Keratinocyte (primary cell): ENCODE measurements around the gene BRICD5. TPM values are rescaled to one million over a fixed set of nuclear protein-coding genes. Genes with fewer than 3 reads are reported as not detected.

ENCODE experiments used
- DNase-seq: peaks from one replicate; pipeline ENCODE4 v3.0.0-alpha.2; 2011; ENCODE audit warnings: low read depth, missing footprints, low spot score
- FAIRE-seq: peaks from 2 replicates; lab custom pipeline; 2011; peaks lifted over from hg19 to GRCh38; lab: Jason Lieb, UNC
- H2AFZ ChIP-seq: 2 replicates; pipeline ENCODE4 v1.6.0; 2012; ENCODE audit warnings: low read length, control low read depth, inconsistent platforms; ENCODE audit not compliant: control insufficient read depth
- H3K27ac ChIP-seq: 2 replicates; pipeline ENCODE4 v1.5.1; 2011; ENCODE audit warnings: low read length; ENCODE audit not compliant: control insufficient read depth, insufficient read depth
- H3K27me3 ChIP-seq: 3 replicates; pipeline ENCODE4 v1.6.0; 2011; ENCODE audit warnings: low read length; ENCODE audit not compliant: control insufficient read depth, insufficient read depth; ENCODE audit errors: extremely low read depth
- H3K36me3 ChIP-seq, 2 experiments: 2 replicates in 1 of 2; 3 replicates in 1 of 2; pipeline ENCODE4 v1.5.1; 2011; ENCODE audit warnings: low read length in 2 of 2, mild to moderate bottlenecking in 1 of 2; ENCODE audit not compliant: control insufficient read depth in 2 of 2, insufficient read depth in 2 of 2; ENCODE audit errors: extremely low read depth in 1 of 2
- H3K4me1 ChIP-seq: 3 replicates; pipeline ENCODE4 v1.5.1; 2011; ENCODE audit warnings: low read length; ENCODE audit not compliant: control insufficient read depth, insufficient read depth; ENCODE audit errors: extremely low read depth
- H3K4me2 ChIP-seq: 3 replicates; pipeline ENCODE4 v1.6.0; 2011; ENCODE audit warnings: low read depth, low read length; ENCODE audit not compliant: control insufficient read depth, insufficient read depth; ENCODE audit errors: extremely low read depth
- H3K4me3 ChIP-seq, 3 experiments: fragments of 200-600 bp in 1 of 3; sonication (generic) in 1 of 3; 2 replicates in 2 of 3; 3 replicates in 1 of 3; pipeline ENCODE4 v1.5.1; 2011 to 2016; ENCODE audit warnings: low read length in 3 of 3, mild to moderate bottlenecking in 3 of 3, control low read depth in 2 of 3, inconsistent platforms in 1 of 3, low read depth in 1 of 3, mixed read lengths in 1 of 3, mixed run types in 1 of 3, moderate library complexity in 1 of 3; ENCODE audit not compliant: control insufficient read depth in 2 of 3, insufficient read depth in 2 of 3; ENCODE audit errors: extremely low read depth in 1 of 3
- H3K79me2 ChIP-seq: 2 replicates; pipeline ENCODE4 v1.6.0; 2012; ENCODE audit warnings: low read length; ENCODE audit not compliant: control insufficient read depth, insufficient read depth
- H3K9ac ChIP-seq: 3 replicates; pipeline ENCODE4 v1.6.0; 2011; ENCODE audit warnings: low read length; ENCODE audit not compliant: control insufficient read depth, insufficient read depth; ENCODE audit errors: extremely low read depth
- H3K9me1 ChIP-seq: 3 replicates; pipeline ENCODE4 v1.6.0; 2011; ENCODE audit warnings: low read length; ENCODE audit not compliant: control insufficient read depth, insufficient read depth; ENCODE audit errors: extremely low read depth
- H3K9me3 ChIP-seq: 2 replicates; pipeline ENCODE4 v1.5.1; 2012; ENCODE audit warnings: low read depth, low read length; ENCODE audit not compliant: control insufficient read depth
- H4K20me1 ChIP-seq: 3 replicates; pipeline ENCODE4 v1.6.0; 2011; ENCODE audit warnings: low read length; ENCODE audit not compliant: control insufficient read depth, insufficient read depth; ENCODE audit errors: extremely low read depth
- CTCF ChIP-seq, 3 experiments: IDR thresholded peaks in 1 of 3; conservative IDR thresholded peaks in 1 of 3; optimal IDR thresholded peaks in 1 of 3; 2 replicates in 2 of 3; 3 replicates in 1 of 3; pipeline versions ENCODE3 to v1.5.1; 2011; ENCODE audit warnings: low read length in 3 of 3, mild to moderate bottlenecking in 3 of 3, moderate library complexity in 2 of 3, control low read depth in 1 of 3, inconsistent platforms in 1 of 3; ENCODE audit not compliant: insufficient read depth in 2 of 3; ENCODE audit errors: extremely low read depth in 1 of 3
- EZH2 ChIP-seq: IDR thresholded peaks from one replicate; pipeline ENCODE4 v1.6.1; 2012; ENCODE audit warnings: inconsistent platforms, mild to moderate bottlenecking, low read length, moderate library complexity
- dilution Hi-C: fragments of 300-500 bp; cut with MboI; formaldehyde crosslinking; loops from one replicate; pipeline ENCODE4 v1.7.0; 2020; ENCODE audit warnings: low sequenced_read_pairs; ENCODE audit not compliant: extremely low pct_ligation_motif_present
- polyA plus RNA-seq, 5 experiments: library from polyadenylated mRNA; depleted of rRNA in 3 of 5; stranded (reverse) in 3 of 5; stranded (forward) in 1 of 5; unstranded in 1 of 5; fragments of >200 nt; gene quantifications; 1 replicate in 1 of 5; 2 replicates in 3 of 5; 3 replicates in 1 of 5; pipeline versions ENCODE4 v1.2.1 to v1.2.3, GENCODE V29; 2011 to 2012; ENCODE audit warnings: missing spikeins in 2 of 5, low read depth in 1 of 5, low replicate concordance in 1 of 5

Gene BRICD5
- polyA plus RNA-seq, 1 donor (not counting 4 experiments of a cell fraction or from before 2014, with no cell fraction given): 1.8 TPM

- H3K9ac ChIP-seq: no peak overlapping the region
- H3K9me3 ChIP-seq: no peaks in the 10 kb centered on the region
- H3K9me1 ChIP-seq: no peaks in the 10 kb centered on the region
- no peak for FAIRE-seq
- no peak overlapping the region for H2AFZ ChIP-seq
- dilution Hi-C loops: no loop called here
- H3K27me3 ChIP-seq: no peaks in the 10 kb centered on the region
- H4K20me1 ChIP-seq: peaks cover 19% of the 10 kb centered on the region
- H3K36me3 ChIP-seq: peaks cover 30 to 32% of the 10 kb centered on the region in 2 experiments
- TF ChIP-seq CTCF (optimal IDR thresholded peaks at IDR 0.05 in 1 of 3, IDR thresholded peaks at IDR 0.05 in 1 of 3, conservative IDR thresholded peaks at IDR 0.05 in 1 of 3; ENCODE audit: extremely low read depth in 1 of 3, insufficient read depth in 2 of 3, low read length in 3 of 3) (no peak), EZH2 (no peak)
- H3K79me2 ChIP-seq: peaks cover 31% of the 10 kb centered on the region
- H3K4me1 ChIP-seq: peaks cover 17% of the 10 kb centered on the region
- H3K4me3 ChIP-seq: no peak overlapping the region
- no peak for DNase-seq
- no peak overlapping the region for H3K4me2 ChIP-seq
- no peak overlapping the region for H3K27ac ChIP-seq
These were observed 42.6 kb upstream of the BRICD5 start for GRCh38 chr16:2253293-2253692.

- Histone ChIP-seq H3K27me3 (no peaks in the 10 kb centered on the region), H3K36me3 (peaks cover 28 to 31% of the 10 kb centered on the region in 2 experiments), H2AFZ (no peak overlapping the region), H3K9me3 (no peaks in the 10 kb centered on the region), H3K4me3 (no peak overlapping the region), H3K79me2 (peaks cover 27% of the 10 kb centered on the region), H3K9ac (no peak overlapping the region), H3K27ac (peak overlapping the region; percentile 67), H4K20me1 (peaks cover 18% of the 10 kb centered on the region), H3K4me1 (peaks cover 17% of the 10 kb centered on the region), H3K9me1 (no peaks in the 10 kb centered on the region), H3K4me2 (no peak overlapping the region)
- FAIRE-seq (no peak), DNase-seq (no peak)
- no peak for TF ChIP-seq CTCF (optimal IDR thresholded peaks at IDR 0.05 in 1 of 3, IDR thresholded peaks at IDR 0.05 in 1 of 3, conservative IDR thresholded peaks at IDR 0.05 in 1 of 3; ENCODE audit: extremely low read depth in 1 of 3, insufficient read depth in 2 of 3, low read length in 3 of 3)
- TF ChIP-seq EZH2: no peak
- dilution Hi-C loops: no loop called here
These were observed 42.1 kb upstream of the BRICD5 start for GRCh38 chr16:2252806-2253148.
